Fibroblast of pulmonary artery (primary cell): ENCODE data around the gene SLC17A7.

Experiments
- DNase-seq: peaks from one replicate; pipeline ENCODE4 v3.0.0-alpha.2; 2010; ENCODE audit warnings: low read depth
- H3K4me3 ChIP-seq: replicated peaks from 2 replicates; pipeline ENCODE4 v1.5.1; 2011; ENCODE audit warnings: low read depth, mild to moderate bottlenecking, control low read depth, low read length, moderate library complexity
- TF ChIP-seq, protein P1 (sequence below): IDR thresholded peaks from 2 replicates; pipeline ENCODE4 v1.5.1; 2011; ENCODE audit warnings: mild to moderate bottlenecking, control low read depth, low read length, inconsistent platforms; ENCODE audit errors: missing control alignments

The SLC17A7 gene

GRCh38 chr19:49393881-49394280, 47.4 kb downstream of the SLC17A7 start:
- no peak for DNase-seq
- TF ChIP-seq, protein P1, sequence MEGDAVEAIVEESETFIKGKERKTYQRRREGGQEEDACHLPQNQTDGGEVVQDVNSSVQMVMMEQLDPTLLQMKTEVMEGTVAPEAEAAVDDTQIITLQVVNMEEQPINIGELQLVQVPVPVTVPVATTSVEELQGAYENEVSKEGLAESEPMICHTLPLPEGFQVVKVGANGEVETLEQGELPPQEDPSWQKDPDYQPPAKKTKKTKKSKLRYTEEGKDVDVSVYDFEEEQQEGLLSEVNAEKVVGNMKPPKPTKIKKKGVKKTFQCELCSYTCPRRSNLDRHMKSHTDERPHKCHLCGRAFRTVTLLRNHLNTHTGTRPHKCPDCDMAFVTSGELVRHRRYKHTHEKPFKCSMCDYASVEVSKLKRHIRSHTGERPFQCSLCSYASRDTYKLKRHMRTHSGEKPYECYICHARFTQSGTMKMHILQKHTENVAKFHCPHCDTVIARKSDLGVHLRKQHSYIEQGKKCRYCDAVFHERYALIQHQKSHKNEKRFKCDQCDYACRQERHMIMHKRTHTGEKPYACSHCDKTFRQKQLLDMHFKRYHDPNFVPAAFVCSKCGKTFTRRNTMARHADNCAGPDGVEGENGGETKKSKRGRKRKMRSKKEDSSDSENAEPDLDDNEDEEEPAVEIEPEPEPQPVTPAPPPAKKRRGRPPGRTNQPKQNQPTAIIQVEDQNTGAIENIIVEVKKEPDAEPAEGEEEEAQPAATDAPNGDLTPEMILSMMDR, result no peak
- H3K4me3 ChIP-seq, result no peak overlapping the region

DNA sequence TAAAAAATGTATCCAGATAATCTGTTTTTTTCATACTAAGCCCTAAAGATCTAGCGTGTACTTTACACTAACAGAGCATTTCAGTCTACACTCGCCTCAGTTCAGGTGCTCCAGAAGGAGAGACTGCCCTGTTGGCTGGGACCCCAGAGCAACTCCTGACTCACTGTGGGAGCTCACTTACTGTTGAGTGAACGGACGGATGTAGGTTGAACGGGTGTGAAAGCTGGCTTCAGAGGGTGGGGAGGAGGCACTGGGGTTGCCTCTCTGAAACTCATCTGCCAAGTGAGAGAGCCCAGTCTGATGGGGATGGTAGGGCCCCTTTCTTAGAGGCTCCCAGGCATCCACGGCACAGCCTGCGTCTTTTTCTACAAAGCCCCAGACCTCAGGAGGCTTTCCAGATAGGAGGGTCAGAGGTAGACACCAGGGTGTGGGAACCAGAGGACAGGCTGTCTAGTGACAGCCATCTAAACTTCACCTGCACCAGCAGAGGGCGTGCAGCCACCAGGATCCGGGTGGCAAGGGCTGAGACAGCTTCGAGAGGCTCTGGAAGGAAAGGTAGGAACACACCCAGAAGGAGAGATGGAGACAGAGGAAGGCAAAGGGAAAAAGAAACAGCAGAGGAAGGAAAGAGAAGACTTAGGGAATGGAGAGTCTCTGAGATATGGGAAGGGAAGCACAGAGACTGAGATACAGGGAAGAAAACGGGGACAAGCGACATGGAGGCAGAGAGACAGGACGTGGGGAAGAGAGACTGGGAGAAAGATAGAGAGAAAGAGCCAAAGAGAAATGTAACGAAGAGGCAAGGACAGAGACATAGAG, 49.5 kb downstream of the SLC17A7 start:
- DNase-seq, result peak; percentile 71
- TF ChIP-seq, protein P1, result peak; percentile 82
- no peak overlapping the region for H3K4me3 ChIP-seq

- DNase-seq, result no peak
- TF ChIP-seq, protein P1, result no peak
- H3K4me3 ChIP-seq, result no peak overlapping the region
These were observed 50.4 kb downstream of the SLC17A7 start for GRCh38 chr19:49390929-49391359.

GRCh38 chr19:49390131-49390928, 51.0 kb downstream of the SLC17A7 start:
- no peak for DNase-seq
- H3K4me3 ChIP-seq, result no peak overlapping the region
- TF ChIP-seq, protein P1, result no peak

GRCh38 chr19:49389406-49389805, 51.9 kb downstream of the SLC17A7 start:
- TF ChIP-seq, protein P1, result no peak
- DNase-seq, result no peak
- H3K4me3 ChIP-seq, result no peak overlapping the region

GRCh38 chr19:49387936-49388372, 53.4 kb downstream of the SLC17A7 start, which contains the start of gene KASH5:
Gene KASH5 (plus strand): TSS chr19:49388249. CDS start chr19:49390884, 2,635 bp downstream.
- no peak within 1 kb of the TSS for H3K4me3 ChIP-seq
- TF ChIP-seq, protein P1, result no peak
- DNase-seq, result peak; percentile 41
